PC-3 (cell line): Measurements from ENCODE around the gene FOXI1. TPM values are rescaled to one million over a fixed set of nuclear protein-coding genes. Genes with fewer than 3 reads are reported as not detected.

Experiments used
- ATAC-seq: fragments of 200-7000 bp; cut with Tn5 transposase; 2 replicates; pipeline ENCODE4 v1.9.1; 2020; ENCODE audit warnings: mild to moderate bottlenecking, moderate library complexity
- BruUV-seq: library from RNA; stranded (reverse); fragments of 400-500 nt; replicated peaks from 2 replicates; lab custom pipeline; 2021; lab: Mats Ljungman, UMichigan
- CTCF ChIA-PET: fragments of 300-600 bp; sonication (Branson Sonifier 250); formaldehyde crosslinking; loops from one replicate; lab custom pipeline; 2022; ENCODE audit warnings: antibody characterized with exemption; lab: Charles Lee
- POLR2A ChIA-PET: fragments of 300-600 bp; sonication (Branson Sonifier 250); formaldehyde crosslinking; loops from one replicate; lab custom pipeline; 2022; ENCODE audit warnings: antibody characterized with exemption; ENCODE audit not compliant: unreplicated experiment; lab: Charles Lee
- DNase-seq: peaks from one replicate; pipeline ENCODE4 v3.0.0-alpha.2; 2015
- H2AFZ ChIP-seq: fragments of 300-600 bp; sonication (generic); 2 replicates; pipeline ENCODE4 v1.6.0; 2016; ENCODE audit warnings: antibody characterized with exemption, low read length
- H3F3A ChIP-seq: fragments of 300-600 bp; sonication (generic); one replicate; pipeline ENCODE4 v1.6.0; 2017; ENCODE audit warnings: antibody characterized with exemption, low read length, control low read depth, mild to moderate bottlenecking; ENCODE audit not compliant: unreplicated experiment
- H3K27ac ChIP-seq: fragments of 300-600 bp; sonication (generic); 2 replicates; pipeline ENCODE4 v1.5.1; 2016; ENCODE audit warnings: mild to moderate bottlenecking, low read length
- H3K27me3 ChIP-seq: fragments of 300-600 bp; sonication (generic); 2 replicates; pipeline ENCODE4 v1.6.1; 2016; ENCODE audit warnings: low read length, mixed read lengths
- H3K36me3 ChIP-seq: fragments of 300-600 bp; sonication (generic); 2 replicates; pipeline ENCODE4 v1.6.1; 2016; ENCODE audit warnings: low read depth, mixed run types, low read length, mixed read lengths
- H3K4me1 ChIP-seq: fragments of 300-600 bp; sonication (generic); 2 replicates; pipeline ENCODE4 v1.5.1; 2016; ENCODE audit warnings: low read length; ENCODE audit not compliant: insufficient read depth
- H3K4me2 ChIP-seq: fragments of 300-600 bp; sonication (generic); 2 replicates; pipeline ENCODE4 v1.6.0; 2016; ENCODE audit warnings: low read length
- H3K4me3 ChIP-seq: fragments of 300-600 bp; sonication (generic); 2 replicates; pipeline ENCODE4 v1.5.1; 2016; ENCODE audit warnings: mild to moderate bottlenecking, low read length, mixed read lengths
- H3K79me2 ChIP-seq: fragments of 300-600 bp; sonication (generic); 2 replicates; pipeline ENCODE4 v1.6.1; 2017; ENCODE audit warnings: low read length, mixed read lengths
- H3K9ac ChIP-seq: fragments of 300-600 bp; sonication (generic); 2 replicates; pipeline ENCODE4 v1.6.0; 2016; ENCODE audit warnings: mild to moderate bottlenecking, low read length
- H3K9me2 ChIP-seq: fragments of 300-600 bp; sonication (generic); replicated peaks from 2 replicates; pipeline ENCODE4 v1.6.1; 2016; ENCODE audit warnings: mixed run types, low read length, mixed read lengths
- H3K9me3 ChIP-seq: fragments of 300-600 bp; sonication (generic); 2 replicates; pipeline ENCODE4 v1.6.1; 2016; ENCODE audit warnings: low read length, mixed read lengths
- H4K20me1 ChIP-seq: fragments of 300-600 bp; sonication (generic); 2 replicates; pipeline ENCODE4 v1.6.1; 2016; ENCODE audit warnings: low read length, mixed read lengths
- CTCF ChIP-seq: fragments of 300-600 bp; sonication (generic); conservative IDR thresholded peaks from 2 replicates; pipeline ENCODE4 v1.5.1; 2017; ENCODE audit warnings: antibody characterized with exemption, low read depth, mild to moderate bottlenecking, low read length
- EZH2 ChIP-seq: fragments of 300-600 bp; sonication (generic); IDR thresholded peaks from one replicate; pipeline ENCODE4 v1.6.1; 2017; ENCODE audit warnings: antibody characterized with exemption, mild to moderate bottlenecking, low read length; ENCODE audit not compliant: unreplicated experiment
- EZH2phosphoT487 ChIP-seq: fragments of 300-600 bp; sonication (generic); IDR thresholded peaks from 2 replicates; pipeline ENCODE4 v1.6.1; 2018; ENCODE audit warnings: mild to moderate bottlenecking, antibody characterized with exemption, low read length, borderline replicate concordance
- intact Hi-C: fragments of 100-400 bp; cut with micrococcal nuclease; formaldehyde crosslinking; loops from 2 replicates; pipeline ENCODE4 v1.9.0; 2023
- total RNA-seq: library from RNA; depleted of rRNA; stranded (reverse); fragments of >200 nt; gene quantifications from 2 replicates; pipeline ENCODE4 v1.2.3, GENCODE V29; 2014

Gene FOXI1
- total RNA-seq, 1 experiment from 2014 or later: not detected

- H3K9me2 ChIP-seq: no peaks in the 10 kb centered on the region
- H3K27me3 ChIP-seq: no peaks in the 10 kb centered on the region
- H3K4me1 ChIP-seq: no peaks in the 10 kb centered on the region
- no peak overlapping the region for H3K4me2 ChIP-seq
- ATAC-seq: no peak
- intact Hi-C loops: loop anchor here (10.0 kb wide), 1 partner anchor 161 kb away; no protein-coding TSS in a partner anchor
- no peaks in the 10 kb centered on the region for H3K79me2 ChIP-seq
- H4K20me1 ChIP-seq: no peaks in the 10 kb centered on the region
- ChIA-PET CTCF (no interaction called here), POLR2A (no interaction called here)
- no peaks in the 10 kb centered on the region for H3K9me3 ChIP-seq
- no peak for DNase-seq
- H3K9ac ChIP-seq: no peak overlapping the region
- H3K27ac ChIP-seq: no peak overlapping the region
- no peak overlapping the region for H3K4me3 ChIP-seq
- H3K36me3 ChIP-seq: no peaks in the 10 kb centered on the region
- H2AFZ ChIP-seq: no peak overlapping the region
- TF ChIP-seq EZH2phosphoT487 (no peak), EZH2 (no peak), CTCF (no peak)
- H3F3A ChIP-seq: no peaks in the 10 kb centered on the region
- no TSS peak for BruUV-seq
Observed at GRCh38 chr5:170076211-170076610, 29.5 kb upstream of the FOXI1 start.

GRCh38 chr5:170076739-170077138, 29.0 kb upstream of the FOXI1 start:
- CTCF ChIA-PET: no interaction called here

More at GRCh38 chr5:170076739-170077138, 29.0 kb upstream of the FOXI1 start:
- Histone ChIP-seq H3F3A (no peaks in the 10 kb centered on the region), H3K36me3 (no peaks in the 10 kb centered on the region), H3K4me1 (no peaks in the 10 kb centered on the region), H4K20me1 (no peaks in the 10 kb centered on the region), H3K9me2 (no peaks in the 10 kb centered on the region), H3K9ac (no peak overlapping the region), H3K79me2 (no peaks in the 10 kb centered on the region), H3K4me2 (no peak overlapping the region), H2AFZ (no peak overlapping the region), H3K4me3 (no peak overlapping the region), H3K9me3 (no peaks in the 10 kb centered on the region), H3K27ac (no peak overlapping the region), H3K27me3 (no peaks in the 10 kb centered on the region)
- intact Hi-C loops: loop anchor here (10.0 kb wide), 1 partner anchor 162 kb away; no protein-coding TSS in a partner anchor
- POLR2A ChIA-PET: no interaction called here
- no peak for TF ChIP-seq EZH2
- TF ChIP-seq CTCF: no peak
- TF ChIP-seq EZH2phosphoT487: no peak
- no peak for ATAC-seq
- no TSS peak for BruUV-seq
- DNase-seq: no peak
